HCT116 (cell line): ENCODE data around the gene FANCG.

Experiments
- FOSL1 ChIP-seq: IDR thresholded peaks from 2 replicates; pipeline ENCODE4 v1.6.1; 2012; ENCODE audit warnings: low read depth
- POLR2A ChIP-seq: IDR thresholded peaks from 2 replicates; pipeline ENCODE4 v1.7.0; 2011; ENCODE audit warnings: borderline replicate concordance; ENCODE audit not compliant: insufficient read depth, insufficient read length; ENCODE audit errors: extremely low read depth
- POLR2AphosphoS5 ChIP-seq: IDR thresholded peaks from 2 replicates; pipeline ENCODE4 v1.6.1; 2011; ENCODE audit warnings: mild to moderate bottlenecking, low read depth, low read length, moderate library complexity
- SIN3A ChIP-seq: IDR thresholded peaks from 2 replicates; pipeline ENCODE4 v1.6.1; 2012; ENCODE audit warnings: low read depth
- TF ChIP-seq, protein P1 (sequence below): IDR thresholded peaks from 2 replicates; pipeline ENCODE4 v1.6.1; 2012
- TF ChIP-seq, protein P2 (sequence below), 3 experiments: fragments of 200-600 bp in 1 of 3; sonication (generic) in 1 of 3; IDR thresholded peaks in 2 of 3; conservative IDR thresholded peaks in 1 of 3; 2 replicates each; pipeline ENCODE4 v1.5.1; 2012 to 2017; ENCODE audit warnings: low read depth in 2 of 3, low read length in 2 of 3, antibody characterized with exemption in 1 of 3, borderline replicate concordance in 1 of 3, control low read depth in 1 of 3, mild to moderate bottlenecking in 1 of 3, mixed read lengths in 1 of 3, mixed run types in 1 of 3, moderate library complexity in 1 of 3; ENCODE audit not compliant: insufficient read depth in 1 of 3

DNA sequence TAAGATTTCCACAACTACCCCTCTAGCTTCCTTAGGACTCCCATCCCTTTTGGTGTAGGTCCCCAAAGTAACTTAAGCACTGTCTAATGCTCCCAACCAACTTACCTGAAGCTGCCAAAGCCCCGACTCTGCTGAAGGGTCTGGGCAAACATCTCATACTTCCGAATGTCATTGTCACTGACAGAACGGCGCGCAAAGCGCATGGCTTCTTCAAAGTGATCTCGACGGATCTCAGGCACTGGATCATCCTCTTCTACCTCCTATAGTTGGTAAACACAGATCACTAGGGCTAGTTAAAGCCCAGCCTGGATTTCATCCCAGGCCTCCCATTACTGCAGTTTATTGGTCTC, 22.5 kb downstream of the FANCG start:
- TF ChIP-seq, protein P1, sequence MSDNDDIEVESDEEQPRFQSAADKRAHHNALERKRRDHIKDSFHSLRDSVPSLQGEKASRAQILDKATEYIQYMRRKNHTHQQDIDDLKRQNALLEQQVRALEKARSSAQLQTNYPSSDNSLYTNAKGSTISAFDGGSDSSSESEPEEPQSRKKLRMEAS = no peak
- TF ChIP-seq POLR2A = no peak
- TF ChIP-seq FOSL1 = no peak
- TF ChIP-seq, protein P2, sequence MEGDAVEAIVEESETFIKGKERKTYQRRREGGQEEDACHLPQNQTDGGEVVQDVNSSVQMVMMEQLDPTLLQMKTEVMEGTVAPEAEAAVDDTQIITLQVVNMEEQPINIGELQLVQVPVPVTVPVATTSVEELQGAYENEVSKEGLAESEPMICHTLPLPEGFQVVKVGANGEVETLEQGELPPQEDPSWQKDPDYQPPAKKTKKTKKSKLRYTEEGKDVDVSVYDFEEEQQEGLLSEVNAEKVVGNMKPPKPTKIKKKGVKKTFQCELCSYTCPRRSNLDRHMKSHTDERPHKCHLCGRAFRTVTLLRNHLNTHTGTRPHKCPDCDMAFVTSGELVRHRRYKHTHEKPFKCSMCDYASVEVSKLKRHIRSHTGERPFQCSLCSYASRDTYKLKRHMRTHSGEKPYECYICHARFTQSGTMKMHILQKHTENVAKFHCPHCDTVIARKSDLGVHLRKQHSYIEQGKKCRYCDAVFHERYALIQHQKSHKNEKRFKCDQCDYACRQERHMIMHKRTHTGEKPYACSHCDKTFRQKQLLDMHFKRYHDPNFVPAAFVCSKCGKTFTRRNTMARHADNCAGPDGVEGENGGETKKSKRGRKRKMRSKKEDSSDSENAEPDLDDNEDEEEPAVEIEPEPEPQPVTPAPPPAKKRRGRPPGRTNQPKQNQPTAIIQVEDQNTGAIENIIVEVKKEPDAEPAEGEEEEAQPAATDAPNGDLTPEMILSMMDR (IDR thresholded peaks at IDR 0.05 in 2 of 3, conservative IDR thresholded peaks at IDR 0.05 in 1 of 3; ENCODE audit: borderline replicate concordance in 1 of 3, insufficient read depth in 1 of 3, low read depth in 2 of 3, low read length in 2 of 3) = no peak
- no peak for TF ChIP-seq SIN3A
- no peak for TF ChIP-seq POLR2AphosphoS5
